Tibial nerve (tissue), 4 donors: Measurements from ENCODE around the gene ARF1.

ENCODE experiments used
- CTCF ChIP-seq, 5 experiments: fragments of 200-600 bp in 3 of 5; fragments of 450-650 bp in 2 of 5; sonication (generic) in 3 of 5; IDR thresholded peaks; one replicate each; pipeline ENCODE4 v1.5.1; 2016 to 2019; ENCODE audit warnings: antibody characterized with exemption in 5 of 5, mild to moderate bottlenecking in 3 of 5, moderate library complexity in 2 of 5
- EP300 ChIP-seq, 2 donors: sonication (generic); formaldehyde crosslinking; IDR thresholded peaks; one replicate each; pipeline ENCODE4 v1.6.1; 2017; ENCODE audit warnings: antibody characterized with exemption in 2 of 2, mild to moderate bottlenecking in 1 of 2
- POLR2A ChIP-seq, 2 donors: fragments of 450-650 bp; IDR thresholded peaks; one replicate each; pipeline ENCODE4 v1.6.1; 2017; ENCODE audit warnings: antibody characterized with exemption in 2 of 2, mild to moderate bottlenecking in 2 of 2, moderate library complexity in 2 of 2

- TF ChIP-seq CTCF (IDR thresholded peaks at IDR 0.05) (no peak), EP300 (IDR thresholded peaks at IDR 0.05) (no peak), POLR2A (IDR thresholded peaks at IDR 0.05) (no peak)
Observed at GRCh38 chr1:228079601-228080263, 2.8 kb upstream of the ARF1 start.
